ENCODE results near the gene HJURP.
A peak's percentile ranks its signal among the peaks of the same experiment; 100 is the strongest.

Gene HJURP

GRCh38 chr2:233857511-233858141, 3.3 kb upstream of the HJURP start:
- peak; percentile 28; the same call in 1 of the 2 replicates for TF ChIP-seq CTCF (conservative IDR thresholded peaks at IDR 0.05; ENCODE audit: low read depth)
- DNase-seq (ENCODE audit: low spot score): no peak
- CTCF ChIA-PET: interaction anchor here (0.6 kb wide), 4 partner anchors 10 to 1739 kb away, joined by 3 to 6 read pairs (median 4); partner anchors contain the start of gene MSL3B
- POLR2A ChIA-PET (ENCODE audit: low non-redundant PET): no interaction called here
- no peak overlapping the region for H3K27ac ChIP-seq

GRCh38 chr2:233856184-233856583, 1.8 kb upstream of the HJURP start:
- TF ChIP-seq CTCF (conservative IDR thresholded peaks at IDR 0.05; ENCODE audit: low read depth): no peak
- POLR2A ChIA-PET (ENCODE audit: low non-redundant PET): no interaction called here
- CTCF ChIA-PET: interaction anchor here (0.9 kb wide), 1 partner anchor 428 kb away, joined by 3 read pairs; no protein-coding TSS in a partner anchor
- DNase-seq (ENCODE audit: low spot score): no peak
- no peak overlapping the region for H3K27ac ChIP-seq

GRCh38 chr2:233855345-233855744, 1.0 kb upstream of the HJURP start:
- H3K27ac ChIP-seq: peak overlapping the region; percentile 84
- no peak for TF ChIP-seq CTCF (conservative IDR thresholded peaks at IDR 0.05; ENCODE audit: low read depth)
- CTCF ChIA-PET: no interaction called here
- no peak for DNase-seq (ENCODE audit: low spot score)
- POLR2A ChIA-PET (ENCODE audit: low non-redundant PET): no interaction called here

- no peak for TF ChIP-seq CTCF (conservative IDR thresholded peaks at IDR 0.05; ENCODE audit: low read depth)
- POLR2A ChIA-PET (ENCODE audit: low non-redundant PET): no interaction called here
- H3K27ac ChIP-seq: peak overlapping the region; percentile 84
- CTCF ChIA-PET: interaction anchor here (0.6 kb wide), 2 partner anchors 11 to 405 kb away, joined by 3 read pairs; no protein-coding TSS in a partner anchor
- no peak for DNase-seq (ENCODE audit: low spot score)
These were observed 473 bp downstream of the HJURP start for GRCh38 chr2:233853883-233854240.

GRCh38 chr2:233853353-233853752, 982 bp downstream of the HJURP start:
- CTCF ChIA-PET: interaction anchor here (0.6 kb wide), 1 partner anchor 12 kb away, joined by 3 read pairs; no protein-coding TSS in a partner anchor
- H3K27ac ChIP-seq: peak overlapping the region; percentile 84
- DNase-seq (ENCODE audit: low spot score): no peak
- TF ChIP-seq CTCF (conservative IDR thresholded peaks at IDR 0.05; ENCODE audit: low read depth): no peak
- POLR2A ChIA-PET (ENCODE audit: low non-redundant PET): no interaction called here

- peak overlapping the region; percentile 27 for H3K27ac ChIP-seq
- ChIA-PET POLR2A (ENCODE audit: low non-redundant PET) (no interaction called here), CTCF (no interaction called here)
- DNase-seq (ENCODE audit: low spot score): no peak
- TF ChIP-seq CTCF (conservative IDR thresholded peaks at IDR 0.05; ENCODE audit: low read depth): no peak
These were observed 2.3 kb downstream of the HJURP start for GRCh38 chr2:233852056-233852455.
